GM08714 (cell line): ENCODE measurements around the gene CACNA1C.

Experiments
- H3K4me3 ChIP-seq: fragments of 200-500 bp; sonication (Bioruptor generic); 2 replicates; pipeline ENCODE4 v1.5.1; 2014; ENCODE audit warnings: mild to moderate bottlenecking, low read length, inconsistent platforms
- ZNF274 ChIP-seq: IDR thresholded peaks from 2 replicates; pipeline ENCODE4 v1.6.1; 2012; ENCODE audit warnings: mild to moderate bottlenecking, low read depth, low read length

The CACNA1C gene

DNA sequence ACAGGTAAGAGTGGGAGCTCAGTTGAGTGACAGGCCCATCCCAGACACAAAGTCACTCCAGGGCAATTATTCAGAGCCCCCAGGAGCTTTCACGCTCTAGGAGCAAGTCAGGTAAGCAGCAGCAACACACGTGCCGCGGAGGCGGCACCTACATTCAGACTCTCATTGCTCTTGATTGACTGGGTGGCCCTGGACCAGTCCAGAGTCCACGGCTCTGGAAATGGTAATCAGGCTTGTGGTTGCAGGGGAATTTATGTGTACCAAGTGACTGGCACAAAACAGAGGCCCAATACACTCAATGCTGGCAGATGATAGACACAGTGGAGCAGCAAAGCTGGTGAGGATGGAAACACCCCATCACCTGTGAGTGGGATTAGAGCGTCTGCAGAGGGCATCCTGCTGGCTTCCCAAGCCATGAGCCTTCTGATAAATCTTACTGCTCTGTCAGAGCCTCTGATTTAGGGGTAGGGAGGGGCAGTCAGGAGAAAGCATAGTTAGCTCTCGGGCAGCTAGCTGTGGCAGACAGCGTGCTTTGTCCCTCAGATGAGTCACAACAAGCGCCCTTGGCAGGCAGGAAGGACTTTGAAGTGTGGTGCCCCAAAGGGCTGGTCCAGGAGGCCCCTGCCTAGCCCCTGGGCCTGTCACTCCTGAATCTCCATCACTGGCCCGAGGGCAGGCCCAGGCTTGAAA lies 344.7 kb downstream of the CACNA1C start:
- no peak for TF ChIP-seq ZNF274
- H3K4me3 ChIP-seq: no peak overlapping the region

- H3K4me3 ChIP-seq: no peak overlapping the region
- no peak for TF ChIP-seq ZNF274
These were observed 348.3 kb downstream of the CACNA1C start for GRCh38 chr12:2401040-2401439.

GRCh38 chr12:2402073-2402579 lies 349.3 kb downstream of the CACNA1C start:
- TF ChIP-seq ZNF274: no peak
- H3K4me3 ChIP-seq: no peak overlapping the region

DNA sequence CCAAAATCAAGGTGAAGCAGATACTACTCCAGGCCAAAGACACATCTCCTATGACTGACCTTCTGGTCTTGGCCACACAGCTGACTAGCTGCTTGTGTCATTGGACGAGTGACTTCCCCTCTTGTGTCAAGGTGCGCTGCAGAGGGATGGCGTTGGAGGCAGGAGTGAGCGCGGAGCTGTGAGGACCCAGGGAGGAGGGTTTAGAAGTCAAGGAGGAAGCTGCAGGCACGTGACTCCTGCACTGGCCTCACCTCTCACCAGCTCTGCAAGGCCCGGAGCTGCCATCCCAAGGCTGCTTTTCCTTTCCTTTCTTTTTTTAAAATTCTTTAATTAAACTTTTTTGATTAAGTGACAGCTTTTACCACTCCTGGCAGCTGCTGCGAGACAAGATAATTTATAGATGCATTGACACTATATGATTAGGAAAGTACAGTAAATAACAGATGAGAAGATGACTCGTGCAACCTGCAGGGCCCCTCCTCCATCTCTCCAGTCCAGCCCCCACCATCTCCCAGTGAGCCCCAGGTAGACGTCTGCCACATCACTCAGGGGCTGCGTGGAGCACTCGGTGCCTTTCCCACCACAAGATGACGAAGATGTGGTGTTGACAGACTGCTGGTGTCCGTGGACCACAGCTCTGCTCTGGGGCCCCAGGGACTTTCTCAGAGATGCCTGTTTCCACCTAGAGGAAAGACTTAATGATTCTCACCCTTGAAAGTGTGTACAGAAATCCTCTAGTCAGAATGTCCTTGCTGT lies 350.6 kb downstream of the CACNA1C start:
- TF ChIP-seq ZNF274: no peak
- no peak overlapping the region for H3K4me3 ChIP-seq

DNA sequence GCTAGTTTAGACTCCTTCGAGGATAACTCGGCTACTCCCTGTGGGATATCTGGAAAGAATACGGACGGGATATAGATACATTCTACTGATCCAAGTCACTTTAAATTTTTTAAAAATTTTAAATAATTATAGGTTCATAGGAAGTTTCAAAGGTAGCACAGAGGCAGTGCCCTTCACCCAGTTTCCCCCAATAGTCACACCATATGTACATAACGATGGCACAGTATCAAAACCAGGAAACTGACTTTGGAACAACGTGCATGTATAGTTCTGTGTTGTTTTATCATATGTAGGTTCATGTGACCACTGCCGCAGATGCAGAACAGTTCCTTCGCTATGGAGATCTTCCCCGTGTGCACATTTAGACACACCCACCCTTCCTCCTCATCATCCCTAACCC lies 352.3 kb downstream of the CACNA1C start:
- H3K4me3 ChIP-seq: no peak overlapping the region
- no peak for TF ChIP-seq ZNF274

DNA sequence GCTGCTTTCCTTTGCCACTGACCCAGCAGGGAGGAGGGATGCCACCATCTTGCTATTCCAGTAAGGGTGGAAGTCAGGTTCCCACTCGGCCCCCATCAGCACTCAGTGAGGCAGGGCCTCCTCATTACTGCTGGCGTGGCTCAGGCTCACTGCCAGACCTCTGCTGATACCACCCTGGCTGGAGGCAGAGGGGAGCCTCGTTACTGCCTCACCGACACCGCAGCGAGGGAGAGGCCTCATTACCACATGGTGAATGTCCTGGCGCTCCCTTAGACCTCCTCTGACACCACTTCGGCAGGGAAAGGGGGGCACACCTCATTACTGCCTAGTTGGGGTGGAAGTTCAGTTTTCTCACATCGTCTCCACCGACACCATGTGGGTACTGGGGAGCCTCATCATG lies 354.1 kb downstream of the CACNA1C start:
- TF ChIP-seq ZNF274: no peak
- H3K4me3 ChIP-seq: no peak overlapping the region

DNA sequence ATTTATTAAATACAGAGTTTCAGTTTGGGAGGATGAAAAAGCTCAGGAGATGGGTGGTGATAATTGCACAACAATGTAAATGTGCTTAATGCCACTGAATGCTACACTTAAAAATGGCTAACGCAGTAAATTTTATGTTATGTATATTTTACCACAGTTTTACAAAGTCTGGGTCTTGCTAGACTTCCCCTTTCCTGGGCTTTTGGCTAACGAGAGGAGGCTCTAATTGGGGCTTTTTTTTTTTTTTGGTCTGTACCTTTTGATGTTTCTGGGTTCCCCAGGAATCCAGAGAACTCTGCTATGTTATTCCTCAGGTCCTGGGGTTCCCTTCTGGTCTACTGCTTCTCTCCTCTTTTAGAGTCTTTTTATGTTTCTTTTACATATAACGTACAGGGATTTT lies 355.5 kb downstream of the CACNA1C start:
- no peak for TF ChIP-seq ZNF274
- H3K4me3 ChIP-seq: no peak overlapping the region

GRCh38 chr12:2409656-2410265 lies 357.0 kb downstream of the CACNA1C start:
- no peak for TF ChIP-seq ZNF274
- H3K4me3 ChIP-seq: no peak overlapping the region

DNA sequence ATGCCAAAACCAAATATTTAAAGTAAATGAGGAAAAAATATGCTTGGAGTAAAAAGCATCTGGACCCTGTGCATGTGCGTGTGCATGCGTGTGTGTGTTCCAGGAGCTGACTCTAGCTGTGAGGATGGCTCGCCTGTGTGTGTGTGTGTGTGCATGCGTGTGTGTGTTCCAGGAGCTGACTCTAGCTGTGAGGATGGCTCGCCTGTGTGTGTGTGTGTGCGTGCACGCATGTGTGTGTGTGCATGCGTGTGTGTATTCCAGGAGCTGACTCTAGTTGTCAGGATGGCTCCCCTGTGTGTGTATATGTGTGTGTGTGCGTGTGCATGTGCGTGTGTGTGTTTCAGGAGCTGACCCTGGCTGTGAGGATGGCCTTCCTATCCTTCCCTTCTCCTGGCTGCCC lies 357.7 kb downstream of the CACNA1C start:
- H3K4me3 ChIP-seq: no peak overlapping the region
- TF ChIP-seq ZNF274: no peak

- no peak for TF ChIP-seq ZNF274
- H3K4me3 ChIP-seq: no peak overlapping the region
These were observed 358.2 kb downstream of the CACNA1C start for GRCh38 chr12:2411011-2411410.

GRCh38 chr12:2411616-2412304 lies 359.0 kb downstream of the CACNA1C start:
- TF ChIP-seq ZNF274: no peak
- no peak overlapping the region for H3K4me3 ChIP-seq

- no peak for TF ChIP-seq ZNF274
- no peak overlapping the region for H3K4me3 ChIP-seq
These were observed 359.5 kb downstream of the CACNA1C start for GRCh38 chr12:2412305-2412643.

DNA sequence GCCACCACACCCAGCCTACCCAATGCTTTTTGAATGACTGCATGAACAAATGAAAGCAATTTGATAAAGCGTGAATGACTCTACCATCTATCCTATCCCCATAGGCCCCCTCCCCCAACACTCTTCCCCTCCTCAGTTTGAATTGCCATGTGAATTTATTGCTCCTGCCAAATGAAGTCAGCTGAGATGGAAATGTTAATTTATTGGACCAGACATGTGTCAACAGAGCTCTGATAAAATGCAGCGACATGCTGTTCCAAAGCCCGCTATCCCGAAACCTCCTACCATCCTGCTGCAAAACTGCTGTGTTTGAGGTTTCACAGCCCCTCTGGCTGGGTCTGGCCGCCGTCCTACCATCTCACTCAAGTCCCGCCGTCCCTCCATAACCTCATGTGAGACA lies 360.5 kb downstream of the CACNA1C start:
- TF ChIP-seq ZNF274: no peak
- no peak overlapping the region for H3K4me3 ChIP-seq

- no peak overlapping the region for H3K4me3 ChIP-seq
- TF ChIP-seq ZNF274: no peak
These were observed 361.4 kb downstream of the CACNA1C start for GRCh38 chr12:2413999-2414792.
